Hepatocyte (in vitro differentiated cells): ENCODE results near the gene IL10.

ENCODE experiments used
- EZH2 ChIP-seq: fragments of 200-600 bp; sonication (generic); IDR thresholded peaks from 2 replicates; pipeline ENCODE4 v1.6.1; 2016; ENCODE audit warnings: antibody characterized with exemption, mild to moderate bottlenecking, borderline replicate concordance
- EZH2phosphoT487 ChIP-seq: fragments of 200-600 bp; sonication (generic); IDR thresholded peaks from one replicate; pipeline ENCODE4 v1.6.1; 2018; ENCODE audit warnings: antibody characterized with exemption, mild to moderate bottlenecking, low read depth, moderate library complexity; ENCODE audit not compliant: unreplicated experiment, severe bottlenecking
- TF ChIP-seq, protein P1 (sequence below): fragments of 200-600 bp; sonication (generic); IDR thresholded peaks from 2 replicates; pipeline ENCODE4 v1.5.1; 2016; ENCODE audit warnings: antibody characterized with exemption, mild to moderate bottlenecking; ENCODE audit not compliant: poor library complexity

DNA sequence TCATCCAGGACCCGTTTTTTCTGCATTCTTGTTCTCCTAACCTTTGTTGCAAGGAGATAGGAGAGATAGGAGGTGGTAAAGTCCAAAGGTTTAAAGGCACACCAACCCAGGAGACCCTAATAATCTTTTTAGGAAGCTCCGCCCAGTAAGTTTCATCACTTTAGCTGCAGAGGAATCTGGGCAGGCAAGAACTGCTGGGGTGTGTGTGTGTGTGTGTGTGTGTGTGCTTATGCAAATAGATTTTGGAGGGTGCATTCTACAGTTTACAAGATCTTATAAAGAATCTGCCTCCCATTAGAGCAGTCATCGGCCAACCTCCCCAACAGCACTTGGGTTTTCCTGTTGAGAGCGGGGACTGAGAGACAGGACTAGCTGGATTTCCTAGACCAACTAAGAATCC lies 3.9 kb upstream of the IL10 start:
- TF ChIP-seq, protein P1, sequence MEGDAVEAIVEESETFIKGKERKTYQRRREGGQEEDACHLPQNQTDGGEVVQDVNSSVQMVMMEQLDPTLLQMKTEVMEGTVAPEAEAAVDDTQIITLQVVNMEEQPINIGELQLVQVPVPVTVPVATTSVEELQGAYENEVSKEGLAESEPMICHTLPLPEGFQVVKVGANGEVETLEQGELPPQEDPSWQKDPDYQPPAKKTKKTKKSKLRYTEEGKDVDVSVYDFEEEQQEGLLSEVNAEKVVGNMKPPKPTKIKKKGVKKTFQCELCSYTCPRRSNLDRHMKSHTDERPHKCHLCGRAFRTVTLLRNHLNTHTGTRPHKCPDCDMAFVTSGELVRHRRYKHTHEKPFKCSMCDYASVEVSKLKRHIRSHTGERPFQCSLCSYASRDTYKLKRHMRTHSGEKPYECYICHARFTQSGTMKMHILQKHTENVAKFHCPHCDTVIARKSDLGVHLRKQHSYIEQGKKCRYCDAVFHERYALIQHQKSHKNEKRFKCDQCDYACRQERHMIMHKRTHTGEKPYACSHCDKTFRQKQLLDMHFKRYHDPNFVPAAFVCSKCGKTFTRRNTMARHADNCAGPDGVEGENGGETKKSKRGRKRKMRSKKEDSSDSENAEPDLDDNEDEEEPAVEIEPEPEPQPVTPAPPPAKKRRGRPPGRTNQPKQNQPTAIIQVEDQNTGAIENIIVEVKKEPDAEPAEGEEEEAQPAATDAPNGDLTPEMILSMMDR = no peak
- TF ChIP-seq EZH2 (no peak), EZH2phosphoT487 (no peak)
